IMR-90 (cell line): ENCODE results near the gene SNCG. TPM values are rescaled to one million over a fixed set of nuclear protein-coding genes. Genes with fewer than 3 reads are reported as not detected.
A peak's percentile ranks its signal among the peaks of the same experiment; 100 is the strongest.

ENCODE experiments used
- ATAC-seq: fragments of 200-7000 bp; cut with Tn5 transposase; 2 replicates; pipeline ENCODE4 v1.9.1; 2020; ENCODE audit warnings: low read depth, mild to moderate bottlenecking, moderate library complexity
- BruUV-seq: library from RNA; stranded (reverse); fragments of 400-500 nt; replicated peaks from 2 replicates; lab custom pipeline; 2021; lab: Mats Ljungman, UMichigan
- CTCF ChIA-PET: fragments of 300-600 bp; formaldehyde crosslinking; extraction: SDS; loops from one replicate; lab custom pipeline; 2021; ENCODE audit warnings: antibody characterized with exemption; lab: Yijun Ruan, JAX
- POLR2A ChIA-PET: fragments of 300-600 bp; sonication (Branson Sonifier 250); formaldehyde crosslinking; loops from one replicate; lab custom pipeline; 2022; ENCODE audit warnings: antibody characterized with exemption; ENCODE audit not compliant: unreplicated experiment; lab: Charles Lee
- DNase-seq: peaks from one replicate; pipeline ENCODE4 v3.0.0; 2013
- H2AFZ ChIP-seq: replicated peaks from 2 replicates; pipeline ENCODE3; 2013; ENCODE audit warnings: low read length, mild to moderate bottlenecking; ENCODE audit not compliant: poor library complexity
- H2AK5ac ChIP-seq: 2 replicates; pipeline ENCODE4 v1.6.1; 2013; ENCODE audit warnings: low read depth, low read length, inconsistent platforms
- H2AK9ac ChIP-seq: replicated peaks from 2 replicates; pipeline ENCODE3; 2013; ENCODE audit warnings: mild to moderate bottlenecking, low read depth, low read length, moderate library complexity; ENCODE audit not compliant: poor library complexity
- H2BK120ac ChIP-seq: 2 replicates; pipeline ENCODE4 v1.6.1; 2013; ENCODE audit warnings: low read depth, low read length, inconsistent platforms
- H2BK15ac ChIP-seq: 3 replicates; pipeline ENCODE4 v1.6.1; 2013; ENCODE audit warnings: low read depth, low read length, inconsistent platforms
- H2BK20ac ChIP-seq: 2 replicates; pipeline ENCODE4 v1.6.1; 2013; ENCODE audit warnings: low read depth, mild to moderate bottlenecking, inconsistent platforms, low read length, moderate library complexity
- H2BK5ac ChIP-seq: 2 replicates; pipeline ENCODE4 v1.6.1; 2013; ENCODE audit warnings: mild to moderate bottlenecking, low read depth, low read length, inconsistent platforms; ENCODE audit not compliant: poor library complexity, severe bottlenecking
- H3K14ac ChIP-seq: replicated peaks from 2 replicates; pipeline ENCODE4 v1.6.1; 2013; ENCODE audit warnings: low read depth, low read length, inconsistent platforms
- H3K18ac ChIP-seq: 2 replicates; pipeline ENCODE4 v1.6.1; 2013; ENCODE audit warnings: low read depth, low read length, control low read depth
- H3K23ac ChIP-seq: 2 replicates; pipeline ENCODE4 v1.6.1; 2013; ENCODE audit warnings: low read depth, low read length, inconsistent platforms
- H3K27ac ChIP-seq: 2 replicates; pipeline ENCODE4 v1.5.1; 2013; ENCODE audit warnings: mild to moderate bottlenecking, control low read depth, low read length; ENCODE audit not compliant: insufficient read depth
- H3K27me3 ChIP-seq: 2 replicates; pipeline ENCODE4 v1.6.1; 2013; ENCODE audit warnings: low read length; ENCODE audit not compliant: control insufficient read depth, insufficient read depth
- H3K36me3 ChIP-seq: 2 replicates; pipeline ENCODE4 v1.6.1; 2013; ENCODE audit warnings: low read length, mixed read lengths; ENCODE audit not compliant: control insufficient read depth, insufficient read depth
- H3K4ac ChIP-seq: 2 replicates; pipeline ENCODE4 v1.6.1; 2013; ENCODE audit warnings: low read depth, low read length, inconsistent platforms
- H3K4me1 ChIP-seq: 2 replicates; pipeline ENCODE4 v1.6.1; 2013; ENCODE audit warnings: low read length, mixed read lengths; ENCODE audit not compliant: control insufficient read depth, insufficient read depth
- H3K4me2 ChIP-seq: 2 replicates; pipeline ENCODE4 v1.6.1; 2013; ENCODE audit warnings: low read depth, mild to moderate bottlenecking, control low read depth, low read length, moderate library complexity
- H3K4me3 ChIP-seq: 2 replicates; pipeline ENCODE4 v1.5.1; 2013; ENCODE audit warnings: low read depth, mild to moderate bottlenecking, control low read depth, low read length, moderate library complexity; ENCODE audit not compliant: insufficient read depth
- H3K56ac ChIP-seq: 2 replicates; pipeline ENCODE4 v1.6.1; 2013; ENCODE audit warnings: low read length, inconsistent platforms; ENCODE audit not compliant: insufficient read depth; ENCODE audit errors: extremely low read depth
- H3K79me1 ChIP-seq, 2 experiments: 2 replicates each; pipeline ENCODE4 v1.6.1; 2013; ENCODE audit warnings: low read length in 2 of 2, inconsistent platforms in 1 of 2, low read depth in 1 of 2
- H3K9ac ChIP-seq: 2 replicates; pipeline ENCODE4 v1.6.1; 2013; ENCODE audit warnings: low read depth, low read length, control low read depth
- H3K9me1 ChIP-seq: 2 replicates; pipeline ENCODE4 v1.6.1; 2013; ENCODE audit warnings: low read length, inconsistent platforms; ENCODE audit not compliant: insufficient read depth
- H3K9me3 ChIP-seq: 2 replicates; pipeline ENCODE4 v1.6.1; 2013; ENCODE audit warnings: low read length; ENCODE audit not compliant: control insufficient read depth, insufficient read depth
- H4K20me1 ChIP-seq: 2 replicates; pipeline ENCODE4 v1.6.1; 2013; ENCODE audit warnings: low read length, inconsistent platforms; ENCODE audit not compliant: insufficient read depth
- H4K5ac ChIP-seq: 2 replicates; pipeline ENCODE4 v1.6.1; 2013; ENCODE audit warnings: mild to moderate bottlenecking, low read depth, low read length, control low read depth
- H4K8ac ChIP-seq, 2 experiments: 2 replicates each; pipeline ENCODE4 v1.6.1; 2013; ENCODE audit warnings: low read depth in 2 of 2, low read length in 2 of 2, control low read depth in 1 of 2, inconsistent platforms in 1 of 2
- H4K91ac ChIP-seq: 2 replicates; pipeline ENCODE4 v1.6.1; 2013; ENCODE audit warnings: low read depth, low read length, inconsistent platforms; ENCODE audit not compliant: insufficient read depth
- CEBPB ChIP-seq: IDR thresholded peaks from 2 replicates; pipeline ENCODE4 v1.6.1; 2012; ENCODE audit warnings: low read depth, low read length, improper control_type of control experiment
- CHD1 ChIP-seq: IDR thresholded peaks from 2 replicates; pipeline ENCODE4 v1.6.1; 2012; ENCODE audit warnings: low read depth, low read length, improper control_type of control experiment
- MAZ ChIP-seq: IDR thresholded peaks from 2 replicates; pipeline ENCODE4 v1.6.1; 2012; ENCODE audit warnings: low read depth, mild to moderate bottlenecking, low read length, improper control_type of control experiment, moderate library complexity, borderline replicate concordance
- MXI1 ChIP-seq: IDR thresholded peaks from 2 replicates; pipeline ENCODE4 v1.6.1; 2012; ENCODE audit warnings: low read depth, mild to moderate bottlenecking, low read length, moderate library complexity, borderline replicate concordance
- NFE2L2 ChIP-seq: fragments of 150-350 bp; IDR thresholded peaks from 2 replicates; pipeline ENCODE4 v1.6.1; 2016; ENCODE audit warnings: low read depth, mild to moderate bottlenecking, low read length
- POLR2A ChIP-seq: IDR thresholded peaks from 2 replicates; pipeline ENCODE4 v1.6.1; 2012; ENCODE audit warnings: mild to moderate bottlenecking, low read depth, low read length
- RFX5 ChIP-seq: IDR thresholded peaks from 2 replicates; pipeline ENCODE4 v1.8.0; 2012; ENCODE audit warnings: low read depth, mild to moderate bottlenecking, low read length, moderate library complexity
- WGBS, 2 experiments: methylation state at CpG; one replicate each; pipeline versions ENCODE4 v1.1.5 to v1.1.7; 2013; ENCODE audit warnings: missing lambda C conversion rate in 2 of 2; ENCODE audit not compliant: insufficient read length in 1 of 2; ENCODE audit errors: extremely low coverage in 2 of 2; 5-methylcytosine and 5-hydroxymethylcytosine counted together
- dilution Hi-C: fragments of 300-500 bp; cut with HindIII; formaldehyde crosslinking; loops from one replicate; pipeline ENCODE4 v1.14.3; 2018; ENCODE audit warnings: low sequenced_read_pairs; ENCODE audit not compliant: unreplicated experiment
- in situ Hi-C: fragments of 300-500 bp; cut with MboI; formaldehyde crosslinking; loops from 3 replicates; pipeline ENCODE4 v1.14.3; 2019; ENCODE audit warnings: low sequenced_read_pairs, inconsistent platforms, mixed read lengths
- intact Hi-C: fragments of 100-400 bp; cut with micrococcal nuclease; formaldehyde crosslinking; loops from 2 replicates; pipeline ENCODE4 v1.10.0; 2022
- polyA plus RNA-seq, 3 experiments: library from polyadenylated mRNA; depleted of rRNA; stranded (reverse); fragments of >200 nt; gene quantifications; 2 replicates each; pipeline ENCODE4 v1.2.3, GENCODE V29; 2012; ENCODE audit warnings: low replicate concordance in 1 of 3
- total RNA-seq: library from RNA; depleted of rRNA; stranded (reverse); fragments of >200 nt; gene quantifications from 2 replicates; pipeline ENCODE4 v1.2.3, GENCODE V29; 2012
- TF ChIP-seq, protein P1 (sequence below): fragments of 150-350 bp; IDR thresholded peaks from 2 replicates; pipeline ENCODE4 v1.6.1; 2017; ENCODE audit warnings: mild to moderate bottlenecking, antibody characterized with exemption, low read length, low read depth
- TF ChIP-seq, protein P2 (sequence below): fragments of 150-350 bp; IDR thresholded peaks from 2 replicates; pipeline ENCODE4 v1.6.1; 2016; ENCODE audit warnings: low read depth, mild to moderate bottlenecking, low read length, moderate library complexity, borderline replicate concordance

SNCG gene
- total and polyA plus RNA-seq, 2 of the 4 experiments (the other 2 are of a cell fraction): 10.6 to 19.0 TPM

DNA sequence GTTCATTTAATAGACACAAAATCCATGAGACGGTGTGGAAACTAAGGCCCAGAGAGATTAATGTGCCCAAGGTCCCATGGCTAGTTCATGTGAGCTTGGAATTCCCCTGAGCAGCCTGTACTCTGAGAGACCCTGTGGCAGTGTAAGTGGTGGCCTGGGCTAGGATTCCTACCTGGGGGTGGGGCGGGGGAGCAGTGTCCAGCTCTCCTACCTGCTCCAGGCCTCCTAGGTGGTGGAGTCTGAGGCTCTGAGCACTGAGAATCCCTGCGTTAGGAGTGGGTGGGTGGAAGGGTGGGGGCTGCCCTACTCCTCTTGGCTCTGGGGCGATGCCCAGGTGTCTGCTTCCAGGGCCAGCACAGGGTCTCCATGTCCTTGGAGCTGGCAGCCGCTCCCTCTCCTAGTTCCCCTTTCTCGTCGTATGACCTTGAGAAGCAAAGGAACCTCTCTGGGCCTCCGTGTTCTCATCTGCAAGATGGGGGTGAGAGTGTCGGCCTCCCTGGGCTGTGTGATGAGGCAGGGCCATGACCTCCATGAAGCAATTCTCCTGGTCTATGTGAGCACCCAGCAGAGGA, 2.5 kb downstream of the SNCG start:
- no peak overlapping the region for H3K23ac ChIP-seq
- H3K9ac ChIP-seq: no peak overlapping the region
- H4K8ac ChIP-seq: 0 out of 4 replicates have a peak overlapping the region, but pooled peaks of 1 of the 2 experiments have one; percentile 7
- H4K5ac ChIP-seq: no peak overlapping the region
- no TSS peak for BruUV-seq
- WGBS, 2 experiments: no CpG with 5 or more reads among the region's 9 CpGs
- H2BK20ac ChIP-seq: no peak overlapping the region
- ATAC-seq (no peak), DNase-seq (no peak)
- no peak overlapping the region for H3K4me2 ChIP-seq
- H3K4me1 ChIP-seq: peaks cover 14% of the 10 kb centered on the region
- H2AK9ac ChIP-seq: peak overlapping the region; percentile 99
- H3K4ac ChIP-seq: no peak overlapping the region
- peak overlapping the region; percentile 33; the same call in 1 of the 2 replicates for H2BK120ac ChIP-seq
- H3K9me1 ChIP-seq: peaks cover 12% of the 10 kb centered on the region
- intact Hi-C loops: no loop called here
- no peaks in the 10 kb centered on the region for H3K9me3 ChIP-seq
- dilution Hi-C loops: no loop called here
- in situ Hi-C loops: no loop called here
- no peaks in the 10 kb centered on the region for H3K27me3 ChIP-seq
- no peak overlapping the region for H3K56ac ChIP-seq
- POLR2A ChIA-PET: no interaction called here
- H3K79me1 ChIP-seq: peaks cover 0 to 13% of the 10 kb centered on the region in 2 experiments; a peak in 1 of 4 replicates
- peak overlapping the region; percentile 33 for H4K91ac ChIP-seq
- no peak overlapping the region for H3K18ac ChIP-seq
- H3K36me3 ChIP-seq: no peaks in the 10 kb centered on the region
- no peak overlapping the region for H3K27ac ChIP-seq
- H2AK5ac ChIP-seq: peak overlapping the region; percentile 98
- TF ChIP-seq, protein P1, sequence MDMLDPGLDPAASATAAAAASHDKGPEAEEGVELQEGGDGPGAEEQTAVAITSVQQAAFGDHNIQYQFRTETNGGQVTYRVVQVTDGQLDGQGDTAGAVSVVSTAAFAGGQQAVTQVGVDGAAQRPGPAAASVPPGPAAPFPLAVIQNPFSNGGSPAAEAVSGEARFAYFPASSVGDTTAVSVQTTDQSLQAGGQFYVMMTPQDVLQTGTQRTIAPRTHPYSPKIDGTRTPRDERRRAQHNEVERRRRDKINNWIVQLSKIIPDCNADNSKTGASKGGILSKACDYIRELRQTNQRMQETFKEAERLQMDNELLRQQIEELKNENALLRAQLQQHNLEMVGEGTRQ: no peak
- TF ChIP-seq RFX5 (no peak), CHD1 (no peak), NFE2L2 (no peak), POLR2A (no peak), CEBPB (no peak), MXI1 (no peak), MAZ (no peak)
- TF ChIP-seq, protein P2, sequence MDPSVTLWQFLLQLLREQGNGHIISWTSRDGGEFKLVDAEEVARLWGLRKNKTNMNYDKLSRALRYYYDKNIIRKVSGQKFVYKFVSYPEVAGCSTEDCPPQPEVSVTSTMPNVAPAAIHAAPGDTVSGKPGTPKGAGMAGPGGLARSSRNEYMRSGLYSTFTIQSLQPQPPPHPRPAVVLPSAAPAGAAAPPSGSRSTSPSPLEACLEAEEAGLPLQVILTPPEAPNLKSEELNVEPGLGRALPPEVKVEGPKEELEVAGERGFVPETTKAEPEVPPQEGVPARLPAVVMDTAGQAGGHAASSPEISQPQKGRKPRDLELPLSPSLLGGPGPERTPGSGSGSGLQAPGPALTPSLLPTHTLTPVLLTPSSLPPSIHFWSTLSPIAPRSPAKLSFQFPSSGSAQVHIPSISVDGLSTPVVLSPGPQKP: no peak
- no peak overlapping the region for H2BK15ac ChIP-seq
- H2BK5ac ChIP-seq: no peak overlapping the region
- peak overlapping the region; percentile 35; the same call in 1 of the 2 replicates for H3K14ac ChIP-seq
- peak overlapping the region; percentile 43 for H2AFZ ChIP-seq
- H4K20me1 ChIP-seq: no peaks in the 10 kb centered on the region
- CTCF ChIA-PET: interaction anchor here (0.6 to 1.1 kb wide), 2 partner anchors 78 to 124 kb away, joined by 3 to 6 read pairs; no protein-coding TSS in a partner anchor
- H3K4me3 ChIP-seq: no peak overlapping the region
